ENCODE measurements around the gene SLC11A2. TPM values are rescaled to one million over a fixed set of nuclear protein-coding genes. Genes with fewer than 3 reads are reported as not detected.

Gene SLC11A2
- total and polyA plus RNA-seq, 2 of the 13 experiments (the other 11 are each of a cell fraction or from before 2014, with no cell fraction given) = 71.7 to 77.0 TPM

- DNase-seq (ENCODE audit: low spot score) = no peak
- intact Hi-C loops (cut with micrococcal nuclease; ENCODE audit: unreplicated experiment) (no loop called here), in situ Hi-C loops (cut with HindIII; ENCODE audit: extremely low pct_ligation_motif_present, low pct_unique_long_range_greater_than_20kb) (no loop called here)
- Histone ChIP-seq H2AFZ (ENCODE audit: low read length) (no peak overlapping the region), H3K4me3 (replicated peaks in 1 of 3; ENCODE audit: insufficient read depth in 1 of 3, low read depth in 2 of 3, low read length in 3 of 3) (no peak overlapping the region), H3K36me3 (replicated peaks in 1 of 2; ENCODE audit: control insufficient read depth in 1 of 2, insufficient read depth in 2 of 2, low read length in 2 of 2) (peaks cover 9 to 33% of the 10 kb centered on the region in 2 experiments; a peak in 4 of 5 replicates), H3K4me2 (ENCODE audit: low read depth, low read length) (no peak overlapping the region), H3K27me3 (ENCODE audit: control insufficient read depth in 1 of 2, insufficient read depth in 2 of 2, low read length in 2 of 2) (no peaks in the 10 kb centered on the region), H3K9me3 (ENCODE audit: low read length) (no peaks in the 10 kb centered on the region), H3K9ac (ENCODE audit: insufficient read depth, low read depth, low read length) (no peak overlapping the region), H3K79me2 (ENCODE audit: insufficient read depth, low read length) (peaks cover 15% of the 10 kb centered on the region), H3K27ac (ENCODE audit: extremely low read length, insufficient read depth, low read length) (no peak overlapping the region), H4K20me1 (ENCODE audit: insufficient read depth, low read length) (no peaks in the 10 kb centered on the region), H3K4me1 (ENCODE audit: insufficient read depth, low read length) (no peaks in the 10 kb centered on the region)
- ChIA-PET CTCF (ENCODE audit: low intra/inter-chr PET ratio, low total read pairs) (no interaction called here), POLR2A (no interaction called here)
- no TSS peak for BruUV-seq (replicated peaks)
- no peak for FAIRE-seq
- TF ChIP-seq ZSCAN31 (CRISPR knock-in tag; IDR thresholded peaks at IDR 0.05; ENCODE audit: low read depth) (no peak), MTERF4 (CRISPR knock-in tag; IDR thresholded peaks at IDR 0.05) (no peak), RBFOX2 (IDR thresholded peaks at IDR 0.05; ENCODE audit: low read depth, low read length) (no peak), SRF (IDR thresholded peaks at IDR 0.05; ENCODE audit: low read depth, low read length) (no peak)
- TF ChIP-seq, protein P1, sequence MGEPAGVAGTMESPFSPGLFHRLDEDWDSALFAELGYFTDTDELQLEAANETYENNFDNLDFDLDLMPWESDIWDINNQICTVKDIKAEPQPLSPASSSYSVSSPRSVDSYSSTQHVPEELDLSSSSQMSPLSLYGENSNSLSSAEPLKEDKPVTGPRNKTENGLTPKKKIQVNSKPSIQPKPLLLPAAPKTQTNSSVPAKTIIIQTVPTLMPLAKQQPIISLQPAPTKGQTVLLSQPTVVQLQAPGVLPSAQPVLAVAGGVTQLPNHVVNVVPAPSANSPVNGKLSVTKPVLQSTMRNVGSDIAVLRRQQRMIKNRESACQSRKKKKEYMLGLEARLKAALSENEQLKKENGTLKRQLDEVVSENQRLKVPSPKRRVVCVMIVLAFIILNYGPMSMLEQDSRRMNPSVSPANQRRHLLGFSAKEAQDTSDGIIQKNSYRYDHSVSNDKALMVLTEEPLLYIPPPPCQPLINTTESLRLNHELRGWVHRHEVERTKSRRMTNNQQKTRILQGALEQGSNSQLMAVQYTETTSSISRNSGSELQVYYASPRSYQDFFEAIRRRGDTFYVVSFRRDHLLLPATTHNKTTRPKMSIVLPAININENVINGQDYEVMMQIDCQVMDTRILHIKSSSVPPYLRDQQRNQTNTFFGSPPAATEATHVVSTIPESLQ (CRISPR knock-in tag; conservative IDR thresholded peaks at IDR 0.05) = no peak
- TF ChIP-seq, protein P2, sequence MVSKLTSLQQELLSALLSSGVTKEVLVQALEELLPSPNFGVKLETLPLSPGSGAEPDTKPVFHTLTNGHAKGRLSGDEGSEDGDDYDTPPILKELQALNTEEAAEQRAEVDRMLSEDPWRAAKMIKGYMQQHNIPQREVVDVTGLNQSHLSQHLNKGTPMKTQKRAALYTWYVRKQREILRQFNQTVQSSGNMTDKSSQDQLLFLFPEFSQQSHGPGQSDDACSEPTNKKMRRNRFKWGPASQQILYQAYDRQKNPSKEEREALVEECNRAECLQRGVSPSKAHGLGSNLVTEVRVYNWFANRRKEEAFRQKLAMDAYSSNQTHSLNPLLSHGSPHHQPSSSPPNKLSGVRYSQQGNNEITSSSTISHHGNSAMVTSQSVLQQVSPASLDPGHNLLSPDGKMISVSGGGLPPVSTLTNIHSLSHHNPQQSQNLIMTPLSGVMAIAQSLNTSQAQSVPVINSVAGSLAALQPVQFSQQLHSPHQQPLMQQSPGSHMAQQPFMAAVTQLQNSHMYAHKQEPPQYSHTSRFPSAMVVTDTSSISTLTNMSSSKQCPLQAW (CRISPR knock-in tag; IDR thresholded peaks at IDR 0.05) = no peak
- no peak for ATAC-seq
- WGBS (ENCODE audit: low lambda C conversion rate) = 91% methylated on average over 3 of the region's 3 CpGs
These were observed 20.5 kb downstream of the SLC11A2 start for GRCh38 chr12:51005671-51006070.

All from HepG2 (cell line).